ENCODE results near the gene SNX25.

DNA sequence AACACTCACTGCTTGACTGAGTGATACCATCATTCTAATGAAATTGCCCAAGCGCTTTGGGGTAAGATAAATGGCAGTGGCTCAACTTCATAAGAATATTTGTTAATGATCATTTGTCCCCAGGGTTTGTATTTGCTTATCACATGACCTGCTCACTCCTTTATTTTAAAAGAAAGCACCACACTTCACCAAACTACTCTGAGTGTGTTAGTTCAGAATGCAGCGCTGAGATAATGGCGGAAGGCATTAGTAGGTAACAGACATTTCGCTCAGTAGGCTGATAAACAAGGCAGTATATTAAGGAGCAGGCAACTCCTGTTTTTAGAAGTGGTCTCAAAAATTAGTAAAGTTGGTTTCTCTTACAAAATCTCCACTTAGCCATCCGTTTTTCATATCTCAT is 1.6 kb downstream of the SNX25 start:
- TF ChIP-seq, protein P1, sequence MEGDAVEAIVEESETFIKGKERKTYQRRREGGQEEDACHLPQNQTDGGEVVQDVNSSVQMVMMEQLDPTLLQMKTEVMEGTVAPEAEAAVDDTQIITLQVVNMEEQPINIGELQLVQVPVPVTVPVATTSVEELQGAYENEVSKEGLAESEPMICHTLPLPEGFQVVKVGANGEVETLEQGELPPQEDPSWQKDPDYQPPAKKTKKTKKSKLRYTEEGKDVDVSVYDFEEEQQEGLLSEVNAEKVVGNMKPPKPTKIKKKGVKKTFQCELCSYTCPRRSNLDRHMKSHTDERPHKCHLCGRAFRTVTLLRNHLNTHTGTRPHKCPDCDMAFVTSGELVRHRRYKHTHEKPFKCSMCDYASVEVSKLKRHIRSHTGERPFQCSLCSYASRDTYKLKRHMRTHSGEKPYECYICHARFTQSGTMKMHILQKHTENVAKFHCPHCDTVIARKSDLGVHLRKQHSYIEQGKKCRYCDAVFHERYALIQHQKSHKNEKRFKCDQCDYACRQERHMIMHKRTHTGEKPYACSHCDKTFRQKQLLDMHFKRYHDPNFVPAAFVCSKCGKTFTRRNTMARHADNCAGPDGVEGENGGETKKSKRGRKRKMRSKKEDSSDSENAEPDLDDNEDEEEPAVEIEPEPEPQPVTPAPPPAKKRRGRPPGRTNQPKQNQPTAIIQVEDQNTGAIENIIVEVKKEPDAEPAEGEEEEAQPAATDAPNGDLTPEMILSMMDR (IDR thresholded peaks at IDR 0.05 in 2 of 3, conservative IDR thresholded peaks at IDR 0.05 in 1 of 3; ENCODE audit: control insufficient read depth in 2 of 3, extremely low read depth in 1 of 3, insufficient read depth in 1 of 3, low read depth in 3 of 3, low read length in 3 of 3) = no peak
- TF ChIP-seq ZNF217 (IDR thresholded peaks at IDR 0.05) = no peak
